Activated CD4-positive, alpha-beta memory T cell treated with anti-CD3 and anti-CD28 coated beads for 36 hours (primary cell): Measurements from ENCODE around the gene FHIT. TPM values are rescaled to one million over a fixed set of nuclear protein-coding genes. Genes with fewer than 3 reads are reported as not detected.

Experiments used
- CTCF ChIA-PET: fragments of 350-600 bp; sonication (Branson Sonifier 250); formaldehyde crosslinking; loops from one replicate; lab custom pipeline; 2021; ENCODE audit warnings: antibody characterized with exemption, inconsistent platforms; lab: Charles Lee
- POLR2A ChIA-PET: fragments of 350-600 bp; sonication (Branson Sonifier 250); formaldehyde crosslinking; loops from one replicate; lab custom pipeline; 2021; ENCODE audit warnings: antibody characterized with exemption; lab: Charles Lee
- DNase-seq: peaks from one replicate; pipeline ENCODE4 v3.0.0-alpha.2; 2020
- H3K27ac Mint-ChIP-seq: one replicate; pipeline ENCODE4 v1.8.0; 2021; ENCODE audit warnings: mixed read lengths
- H3K27me3 Mint-ChIP-seq: one replicate; pipeline ENCODE4 v1.8.0; 2021; ENCODE audit warnings: mixed read lengths
- H3K36me3 Mint-ChIP-seq: one replicate; pipeline ENCODE4 v1.8.0; 2021; ENCODE audit warnings: mixed read lengths
- H3K4me1 Mint-ChIP-seq: one replicate; pipeline ENCODE4 v1.8.0; 2021; ENCODE audit warnings: low read depth, mixed read lengths
- H3K4me3 Mint-ChIP-seq: one replicate; pipeline ENCODE4 v1.8.0; 2021; ENCODE audit warnings: mild to moderate bottlenecking, mixed read lengths
- H3K9me3 Mint-ChIP-seq: one replicate; pipeline ENCODE4 v1.8.0; 2021; ENCODE audit warnings: mixed read lengths
- intact Hi-C: fragments of 100-400 bp; cut with micrococcal nuclease; formaldehyde crosslinking; loops from one replicate; pipeline ENCODE4 v1.15.1; 2023
- total RNA-seq, 2 experiments: library from RNA; stranded (reverse); gene quantifications; one replicate each; pipeline ENCODE4 v1.2.3, GENCODE V29; 2021

Gene FHIT
- total RNA-seq, 2 experiments from 2014 or later: 7.2 to 8.7 TPM

DNA sequence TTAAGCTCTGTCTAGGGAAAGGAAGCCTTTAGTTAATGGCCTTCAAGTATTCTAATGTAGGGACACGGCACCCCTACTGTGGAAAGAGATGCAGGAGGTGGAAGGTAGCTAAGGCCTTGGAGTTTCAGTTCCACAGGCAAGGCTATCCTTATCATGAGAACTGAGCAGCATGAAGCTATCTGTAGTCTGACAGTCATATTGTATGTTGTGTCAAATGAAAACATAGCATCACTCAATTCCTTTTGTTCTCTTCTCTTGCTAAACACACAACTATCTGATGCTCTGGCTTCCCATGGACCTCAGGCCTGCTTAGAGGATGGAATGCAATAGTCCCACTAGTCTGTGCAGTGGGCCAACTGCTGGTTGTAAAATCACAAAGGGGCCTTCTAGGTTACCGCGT is 380.9 kb downstream of the FHIT start:
- no peak overlapping the region for H3K27ac Mint-ChIP-seq
- H3K27me3 Mint-ChIP-seq: no peaks in the 10 kb centered on the region
- ChIA-PET POLR2A (no interaction called here), CTCF (interaction anchor here (0.7 kb wide), 1 partner anchor 22 kb away, joined by 3 read pairs; no protein-coding TSS in a partner anchor)
- no peak for DNase-seq
- no peaks in the 10 kb centered on the region for H3K4me1 Mint-ChIP-seq
- H3K4me3 Mint-ChIP-seq: no peak overlapping the region
- intact Hi-C loops: no loop called here
- no peaks in the 10 kb centered on the region for H3K36me3 Mint-ChIP-seq
- H3K9me3 Mint-ChIP-seq: peaks cover 2% of the 10 kb centered on the region

DNA sequence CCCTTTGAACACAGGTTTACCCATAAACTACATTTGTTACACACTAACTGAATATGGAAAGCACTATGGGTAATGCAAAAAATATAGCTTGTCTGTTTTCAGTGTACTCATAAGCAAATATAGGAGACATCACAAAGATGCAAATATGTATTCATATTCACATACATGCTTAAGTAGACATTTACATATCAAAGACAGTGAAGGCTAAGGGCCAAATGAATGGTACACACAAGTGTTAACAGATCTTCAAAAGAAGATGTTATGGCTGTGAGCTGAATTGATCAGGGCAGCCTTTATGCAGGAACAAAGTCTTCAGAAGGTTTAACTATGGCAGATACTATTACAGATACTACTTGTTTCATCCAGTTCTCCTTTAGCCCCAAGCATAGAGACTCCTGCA is 384.1 kb downstream of the FHIT start:
- POLR2A ChIA-PET: no interaction called here
- intact Hi-C loops: no loop called here

DNA sequence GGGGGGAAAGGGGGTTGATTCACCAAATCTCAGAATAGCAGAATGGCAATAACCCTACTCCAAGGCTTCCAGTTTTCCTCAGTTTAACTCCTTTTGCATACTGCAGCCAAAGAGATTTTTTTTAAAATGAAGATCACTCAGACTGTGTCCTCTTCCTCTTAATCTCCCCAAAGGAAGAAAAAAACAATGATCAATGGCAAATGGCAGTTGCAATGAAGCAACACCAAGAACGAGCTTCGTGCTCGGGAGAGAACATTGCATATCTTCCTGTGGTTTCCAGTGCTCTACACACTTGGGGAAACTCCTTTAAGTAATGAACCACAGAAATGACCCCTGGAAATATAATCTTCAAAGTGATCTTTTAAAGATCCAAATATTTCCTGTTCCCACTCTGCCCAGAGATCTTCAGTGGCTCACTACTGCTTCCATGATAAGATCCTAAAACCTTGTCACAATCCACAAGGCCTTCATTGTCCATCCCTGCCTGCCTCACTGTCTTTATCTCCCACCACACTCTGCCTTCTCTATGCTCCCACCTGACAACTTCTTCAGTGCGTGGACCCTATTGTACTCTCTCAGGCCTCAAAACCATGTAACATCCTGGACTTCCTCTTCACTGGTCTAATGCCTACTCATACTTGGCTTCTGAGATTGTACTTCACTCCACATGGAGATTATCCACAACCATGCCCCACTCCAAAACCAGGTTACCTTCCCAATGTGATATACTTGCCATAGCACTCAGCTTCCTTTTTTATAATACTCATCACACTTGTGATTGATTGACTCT is 394.8 kb downstream of the FHIT start:
- no peak for DNase-seq
- ChIA-PET POLR2A (no interaction called here), CTCF (no interaction called here)
- intact Hi-C loops: no loop called here
- no peaks in the 10 kb centered on the region for H3K36me3 Mint-ChIP-seq
- no peak overlapping the region for H3K4me3 Mint-ChIP-seq
- no peaks in the 10 kb centered on the region for H3K4me1 Mint-ChIP-seq
- no peak overlapping the region for H3K27ac Mint-ChIP-seq
- no peaks in the 10 kb centered on the region for H3K9me3 Mint-ChIP-seq
- no peaks in the 10 kb centered on the region for H3K27me3 Mint-ChIP-seq

More for the DNA sequence above, 384.1 kb downstream of the FHIT start:
- Mint-ChIP-seq H3K36me3 (no peaks in the 10 kb centered on the region), H3K4me3 (no peak overlapping the region), H3K4me1 (no peaks in the 10 kb centered on the region), H3K27me3 (no peaks in the 10 kb centered on the region), H3K27ac (no peak overlapping the region), H3K9me3 (peaks cover 9% of the 10 kb centered on the region)
- CTCF ChIA-PET: interaction anchor here (0.6 kb wide), 1 partner anchor 1418 kb away, joined by 3 read pairs; no protein-coding TSS in a partner anchor
- DNase-seq: no peak

DNA sequence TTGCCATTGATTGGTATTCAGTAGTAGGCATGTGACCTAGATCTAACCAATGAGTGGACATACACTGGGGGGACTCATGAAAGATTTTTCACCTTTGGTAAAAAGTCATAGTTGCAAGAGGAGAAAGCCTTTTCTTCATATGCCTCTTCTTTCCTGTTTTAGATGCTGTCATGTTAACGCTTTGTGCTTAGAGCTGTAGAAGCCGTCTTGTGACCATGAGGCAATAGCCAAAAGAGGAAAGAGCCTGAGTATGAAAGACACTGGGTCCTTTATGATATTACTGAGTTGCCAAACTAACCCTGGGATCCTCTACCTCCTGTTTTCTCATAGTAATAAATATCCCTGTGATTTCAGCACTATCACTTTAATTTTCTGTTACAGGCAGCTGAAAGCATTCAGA is 396.0 kb downstream of the FHIT start:
- ChIA-PET CTCF (no interaction called here), POLR2A (no interaction called here)
- Mint-ChIP-seq H3K9me3 (no peaks in the 10 kb centered on the region), H3K4me1 (no peaks in the 10 kb centered on the region), H3K27me3 (no peaks in the 10 kb centered on the region), H3K27ac (no peak overlapping the region), H3K36me3 (no peaks in the 10 kb centered on the region), H3K4me3 (no peak overlapping the region)
- DNase-seq: no peak
- intact Hi-C loops: no loop called here

DNA sequence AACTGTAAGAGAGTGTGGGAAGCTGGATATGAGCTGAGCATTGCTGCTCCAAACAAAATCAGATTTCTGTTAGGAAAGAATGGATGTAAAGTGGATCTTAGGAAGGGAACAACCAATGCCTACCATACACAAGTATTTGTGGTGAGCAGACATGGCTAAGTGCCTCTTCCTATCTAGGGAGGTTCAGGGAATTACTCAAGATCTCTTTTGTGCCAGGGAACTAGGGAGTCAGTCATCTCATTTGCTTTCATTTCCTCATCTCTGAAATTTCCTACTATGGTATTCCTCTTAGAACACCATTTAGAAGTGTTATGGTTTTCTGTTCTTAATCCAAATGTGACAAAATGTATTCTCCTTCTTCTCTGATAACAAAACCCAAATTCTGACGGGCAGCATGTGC is 396.5 kb downstream of the FHIT start:
- H3K27me3 Mint-ChIP-seq: no peaks in the 10 kb centered on the region
- POLR2A ChIA-PET: no interaction called here
- CTCF ChIA-PET: no interaction called here

DNA sequence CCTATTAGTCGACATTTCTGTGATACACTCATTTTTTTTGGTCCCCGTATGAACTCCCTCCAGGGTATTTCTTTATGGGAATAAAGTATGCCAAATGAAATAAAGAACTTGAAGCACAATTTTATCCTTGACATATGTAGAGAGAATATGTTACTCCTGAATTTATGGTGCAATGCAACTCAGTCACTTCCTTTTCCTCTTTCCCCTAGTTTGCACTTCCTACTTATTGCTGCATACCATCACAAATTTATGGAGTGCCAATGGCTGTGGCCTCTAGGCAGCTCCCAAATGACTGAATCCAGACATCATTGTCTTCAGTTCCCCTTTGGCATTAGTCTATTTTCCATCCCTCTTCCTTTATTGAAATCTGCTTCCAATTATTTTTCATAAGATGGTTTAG is 403.5 kb downstream of the FHIT start:
- H3K9me3 Mint-ChIP-seq: no peaks in the 10 kb centered on the region
- DNase-seq: no peak
- ChIA-PET POLR2A (no interaction called here), CTCF (no interaction called here)
- H3K27ac Mint-ChIP-seq: no peak overlapping the region
- no peaks in the 10 kb centered on the region for H3K4me1 Mint-ChIP-seq
- intact Hi-C loops: no loop called here
- H3K4me3 Mint-ChIP-seq: no peak overlapping the region
- H3K27me3 Mint-ChIP-seq: no peaks in the 10 kb centered on the region
- no peaks in the 10 kb centered on the region for H3K36me3 Mint-ChIP-seq

More for the DNA sequence above, 396.5 kb downstream of the FHIT start:
- H3K4me1 Mint-ChIP-seq: no peaks in the 10 kb centered on the region
- DNase-seq: no peak
- H3K36me3 Mint-ChIP-seq: no peaks in the 10 kb centered on the region
- no peak overlapping the region for H3K27ac Mint-ChIP-seq
- intact Hi-C loops: no loop called here
- no peaks in the 10 kb centered on the region for H3K9me3 Mint-ChIP-seq
- no peak overlapping the region for H3K4me3 Mint-ChIP-seq

DNA sequence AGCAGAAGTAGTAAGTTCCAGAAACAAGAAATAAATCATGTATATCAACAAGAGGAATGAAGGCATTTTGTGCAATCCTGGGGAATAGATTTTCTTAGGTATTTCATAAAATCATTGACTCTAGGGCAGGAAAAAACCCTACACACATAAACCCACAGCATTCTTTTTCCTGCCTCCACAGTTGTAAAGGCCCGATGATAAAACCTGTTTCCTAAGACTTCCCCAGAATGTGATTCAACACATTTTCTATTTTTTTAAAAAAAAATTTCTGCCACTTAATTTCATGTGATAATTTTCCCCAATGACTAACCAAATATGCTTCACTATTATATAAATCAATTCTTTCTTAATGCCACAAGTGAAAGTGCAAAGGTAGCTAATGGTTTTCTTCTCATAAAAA is 407.0 kb downstream of the FHIT start:
- Mint-ChIP-seq H3K27me3 (no peaks in the 10 kb centered on the region), H3K4me1 (no peaks in the 10 kb centered on the region), H3K4me3 (no peak overlapping the region), H3K27ac (no peak overlapping the region), H3K36me3 (no peaks in the 10 kb centered on the region), H3K9me3 (no peaks in the 10 kb centered on the region)
- intact Hi-C loops: no loop called here
- ChIA-PET CTCF (no interaction called here), POLR2A (no interaction called here)
- no peak for DNase-seq

DNA sequence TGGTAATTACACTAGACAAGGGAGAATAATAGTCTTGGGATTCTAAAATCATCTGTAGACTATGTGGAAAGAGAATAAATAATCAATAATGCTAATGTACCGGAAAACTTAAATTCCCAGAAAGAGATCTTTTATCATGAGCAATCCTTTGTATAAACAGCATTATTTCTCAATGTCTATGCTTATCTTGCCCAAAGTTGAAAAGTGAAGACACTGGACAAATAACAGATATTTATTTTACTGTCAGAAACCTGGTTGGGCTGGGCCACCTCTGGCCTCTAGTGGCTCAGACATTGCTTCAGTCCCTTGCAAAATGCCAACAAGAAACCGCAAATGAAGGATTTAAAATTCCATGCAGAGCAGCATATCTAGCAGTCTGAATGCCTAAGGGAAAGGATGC is 409.9 kb downstream of the FHIT start:
- ChIA-PET CTCF (no interaction called here), POLR2A (no interaction called here)
- intact Hi-C loops: no loop called here
- Mint-ChIP-seq H3K9me3 (no peaks in the 10 kb centered on the region), H3K27me3 (no peaks in the 10 kb centered on the region), H3K4me1 (no peaks in the 10 kb centered on the region), H3K36me3 (no peaks in the 10 kb centered on the region), H3K4me3 (no peak overlapping the region), H3K27ac (no peak overlapping the region)
- DNase-seq: no peak

DNA sequence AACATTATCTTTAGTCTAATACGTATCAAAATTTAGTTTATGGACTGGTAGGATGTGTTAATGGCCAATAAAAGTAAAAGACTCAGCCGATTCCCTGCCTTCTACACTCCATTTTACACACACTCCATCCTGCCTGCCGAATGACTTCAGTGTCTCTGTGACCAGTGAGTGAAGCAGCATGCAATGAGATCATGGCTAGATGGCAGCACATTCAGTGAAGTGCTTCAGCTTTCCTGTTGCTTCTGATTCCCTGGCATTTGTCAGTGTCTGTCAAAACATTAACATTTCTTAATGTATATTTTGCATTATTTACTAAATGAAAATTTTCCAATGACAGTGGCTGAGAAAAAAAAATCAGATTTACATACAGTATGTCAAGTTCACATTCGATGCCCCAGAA is 412.0 kb downstream of the FHIT start:
- no peaks in the 10 kb centered on the region for H3K4me1 Mint-ChIP-seq
- ChIA-PET POLR2A (interaction anchor here (0.6 kb wide), 1 partner anchor 396 kb away, joined by 3 read pairs; no protein-coding TSS in a partner anchor), CTCF (no interaction called here)
- no peaks in the 10 kb centered on the region for H3K9me3 Mint-ChIP-seq
- H3K36me3 Mint-ChIP-seq: no peaks in the 10 kb centered on the region
- intact Hi-C loops: no loop called here
- DNase-seq: no peak
- H3K27ac Mint-ChIP-seq: no peak overlapping the region
- no peak overlapping the region for H3K4me3 Mint-ChIP-seq
- no peaks in the 10 kb centered on the region for H3K27me3 Mint-ChIP-seq

DNA sequence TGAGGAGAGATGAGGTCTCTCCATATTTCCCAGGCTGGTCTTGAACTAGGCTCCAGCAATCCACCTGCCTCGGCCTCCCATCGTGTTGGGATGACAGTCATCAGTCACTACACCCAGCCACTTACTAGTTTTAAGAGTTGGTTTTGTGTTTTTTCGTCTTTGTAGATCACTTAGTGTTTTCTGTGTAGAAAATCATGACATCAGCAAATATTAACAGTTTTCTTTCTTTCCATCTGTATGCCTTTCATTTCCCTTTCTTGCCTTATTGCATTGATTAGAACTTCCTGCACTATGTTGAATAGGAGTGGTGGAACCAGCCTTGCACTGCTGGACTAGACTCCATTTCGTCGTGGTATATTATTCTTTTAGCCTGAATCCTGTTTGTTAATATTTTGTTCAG is 415.5 kb downstream of the FHIT start:
- Mint-ChIP-seq H3K27ac (no peak overlapping the region), H3K27me3 (no peaks in the 10 kb centered on the region), H3K9me3 (no peaks in the 10 kb centered on the region), H3K4me1 (no peaks in the 10 kb centered on the region), H3K4me3 (no peak overlapping the region), H3K36me3 (no peaks in the 10 kb centered on the region)
- ChIA-PET CTCF (no interaction called here), POLR2A (no interaction called here)
- no peak for DNase-seq
- intact Hi-C loops: no loop called here

DNA sequence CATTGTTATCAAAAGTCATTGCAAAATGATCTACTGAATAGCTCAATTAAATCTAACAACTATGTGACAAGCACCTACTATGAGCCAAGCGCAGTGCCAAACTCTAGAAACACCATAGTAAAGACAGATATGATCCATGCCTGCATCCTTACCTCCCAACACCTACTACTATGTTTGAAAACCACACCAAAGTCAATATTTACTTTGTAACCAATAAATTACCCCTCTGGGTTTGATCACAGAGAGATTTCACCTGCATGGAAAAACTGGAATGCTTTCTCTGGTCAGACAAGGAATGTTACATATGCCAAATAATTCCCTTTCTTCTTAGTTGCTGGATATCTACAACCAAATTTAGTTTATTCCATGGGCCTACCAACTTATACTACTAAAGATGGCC is 422.2 kb downstream of the FHIT start:
- no peak for DNase-seq
- Mint-ChIP-seq H3K27me3 (no peaks in the 10 kb centered on the region), H3K36me3 (no peaks in the 10 kb centered on the region), H3K9me3 (peaks cover 4% of the 10 kb centered on the region), H3K4me3 (no peak overlapping the region), H3K27ac (no peak overlapping the region), H3K4me1 (no peaks in the 10 kb centered on the region)
- intact Hi-C loops: no loop called here
- CTCF ChIA-PET: no interaction called here
- POLR2A ChIA-PET: no interaction called here

DNA sequence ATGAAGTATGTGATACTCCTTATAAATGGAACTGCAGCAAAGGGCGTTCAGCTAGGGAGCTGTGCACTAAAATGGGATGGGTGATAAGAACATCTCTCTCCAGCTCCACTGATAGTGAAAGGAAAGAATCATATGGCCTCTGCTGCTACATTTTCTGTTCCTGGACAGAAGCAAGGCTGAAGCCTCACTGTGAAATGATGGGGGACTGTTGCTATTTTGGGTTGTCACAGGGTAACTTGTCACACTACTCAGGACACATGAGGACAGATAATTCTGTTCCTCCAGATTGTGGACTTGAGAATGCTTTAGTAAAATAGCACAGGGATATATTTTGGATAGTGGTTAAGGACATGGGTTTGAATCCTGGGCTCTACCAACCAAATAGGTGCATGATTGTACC is 423.6 kb downstream of the FHIT start:
- Mint-ChIP-seq H3K9me3 (peaks cover 4% of the 10 kb centered on the region), H3K27me3 (no peaks in the 10 kb centered on the region), H3K4me3 (no peak overlapping the region), H3K4me1 (no peaks in the 10 kb centered on the region), H3K36me3 (no peaks in the 10 kb centered on the region), H3K27ac (no peak overlapping the region)
- ChIA-PET CTCF (no interaction called here), POLR2A (no interaction called here)
- no peak for DNase-seq
- intact Hi-C loops: no loop called here

DNA sequence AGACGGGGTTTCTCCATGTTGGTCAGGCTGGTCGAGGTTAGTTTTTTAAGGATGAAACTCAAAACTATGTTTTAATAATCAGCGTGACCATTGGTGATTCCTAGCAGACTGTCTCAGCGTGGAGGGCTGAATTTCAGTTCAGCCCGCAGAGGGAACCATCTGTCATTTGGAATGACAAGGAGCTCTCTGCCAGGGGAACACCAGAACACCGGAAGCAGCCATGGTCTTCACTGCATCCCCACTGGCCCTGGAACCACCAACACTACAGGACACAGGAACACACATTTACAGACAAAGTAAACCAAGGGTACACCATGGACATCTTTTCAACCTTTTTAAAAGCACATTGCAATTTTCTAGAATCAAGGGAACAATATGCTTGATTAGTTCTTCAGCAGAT is 424.7 kb downstream of the FHIT start:
- no peaks in the 10 kb centered on the region for H3K27me3 Mint-ChIP-seq
- H3K4me3 Mint-ChIP-seq: no peak overlapping the region
- H3K27ac Mint-ChIP-seq: no peak overlapping the region
- H3K36me3 Mint-ChIP-seq: no peaks in the 10 kb centered on the region
- DNase-seq: no peak
- POLR2A ChIA-PET: no interaction called here
- H3K9me3 Mint-ChIP-seq: peaks cover 4% of the 10 kb centered on the region
- intact Hi-C loops: no loop called here
- H3K4me1 Mint-ChIP-seq: no peaks in the 10 kb centered on the region
- CTCF ChIA-PET: no interaction called here
